HepG2 (cell line): ENCODE measurements around the gene KLHL17. TPM values are rescaled to one million over a fixed set of nuclear protein-coding genes. Genes with fewer than 3 reads are reported as not detected.

ENCODE experiments used
- ATAC-seq: fragments of 200-7000 bp; cut with Tn5 transposase; 3 replicates; pipeline ENCODE4 v1.9.1; 2020; ENCODE audit warnings: mild to moderate bottlenecking, moderate library complexity
- BruUV-seq: library from RNA; stranded (reverse); fragments of 400-500 nt; replicated peaks from 2 replicates; lab custom pipeline; 2021; lab: Mats Ljungman, UMichigan
- CTCF ChIA-PET: fragments of 300-600 bp; formaldehyde crosslinking; extraction: SDS; loops from one replicate; lab custom pipeline; 2021; ENCODE audit warnings: low total read pairs, inconsistent platforms, low intra/inter-chr PET ratio; lab: Yijun Ruan, JAX
- POLR2A ChIA-PET: fragments of 350-600 bp; sonication (Branson Sonifier 250); formaldehyde crosslinking; loops from one replicate; lab custom pipeline; 2020; ENCODE audit warnings: antibody characterized with exemption, inconsistent platforms; lab: Yijun Ruan, JAX
- DNase-seq: peaks from one replicate; pipeline ENCODE4 v3.0.0-alpha.2; 2015; ENCODE audit warnings: low spot score
- FAIRE-seq: peaks from 3 replicates; lab custom pipeline; 2011; peaks lifted over from hg19 to GRCh38; lab: Jason Lieb, UNC
- H2AFZ ChIP-seq: one replicate; pipeline ENCODE4 v1.6.1; 2011; ENCODE audit warnings: low read length, inconsistent platforms
- H3K27ac ChIP-seq: fragments of 300-600 bp; 3 replicates; pipeline ENCODE4 v1.8.0; 2011; ENCODE audit warnings: mixed run types, mild to moderate bottlenecking, mixed read lengths, low read length, inconsistent platforms; ENCODE audit not compliant: insufficient read depth; ENCODE audit errors: extremely low read length
- H3K27me3 ChIP-seq, 2 experiments: fragments of 200-600 bp in 1 of 2; 2 replicates in 1 of 2; 3 replicates in 1 of 2; pipeline versions ENCODE4 v1.6.0 to v1.8.0; 2011; ENCODE audit warnings: low read length in 2 of 2, mild to moderate bottlenecking in 2 of 2, moderate library complexity in 2 of 2, inconsistent platforms in 1 of 2; ENCODE audit not compliant: insufficient read depth in 2 of 2, control insufficient read depth in 1 of 2
- H3K36me3 ChIP-seq, 2 experiments: fragments of 200-600 bp in 1 of 2; replicated peaks in 1 of 2; 2 replicates in 1 of 2; 3 replicates in 1 of 2; pipeline versions ENCODE4 v1.5.1 to v1.8.0; 2011; ENCODE audit warnings: low read length in 2 of 2, inconsistent platforms in 1 of 2; ENCODE audit not compliant: insufficient read depth in 2 of 2, control insufficient read depth in 1 of 2
- H3K4me1 ChIP-seq: 2 replicates; pipeline ENCODE4 v1.5.1; 2012; ENCODE audit warnings: low read length, inconsistent platforms; ENCODE audit not compliant: insufficient read depth
- H3K4me2 ChIP-seq: 2 replicates; pipeline ENCODE4 v1.6.0; 2011; ENCODE audit warnings: low read depth, low read length, inconsistent platforms
- H3K4me3 ChIP-seq, 3 experiments: fragments of 200-600 bp in 1 of 3; sonication (generic), shearing (Covaris generic) in 1 of 3; replicated peaks in 1 of 3; 2 replicates each; pipeline ENCODE4 v1.5.1; 2011 to 2016; ENCODE audit warnings: low read length in 3 of 3, inconsistent platforms in 2 of 3, low read depth in 2 of 3, mild to moderate bottlenecking in 2 of 3, control low read depth in 1 of 3, mixed read lengths in 1 of 3; ENCODE audit not compliant: insufficient read depth in 1 of 3
- H3K79me2 ChIP-seq: one replicate; pipeline ENCODE4 v1.6.1; 2011; ENCODE audit warnings: low read length, inconsistent platforms; ENCODE audit not compliant: insufficient read depth
- H3K9ac ChIP-seq: 2 replicates; pipeline ENCODE4 v1.6.0; 2011; ENCODE audit warnings: mild to moderate bottlenecking, low read depth, low read length, inconsistent platforms; ENCODE audit not compliant: insufficient read depth
- H3K9me3 ChIP-seq: 2 replicates; pipeline ENCODE4 v1.5.1; 2012; ENCODE audit warnings: mild to moderate bottlenecking, low read length
- H4K20me1 ChIP-seq: 2 replicates; pipeline ENCODE4 v1.6.0; 2011; ENCODE audit warnings: inconsistent platforms, mild to moderate bottlenecking, low read length, moderate library complexity; ENCODE audit not compliant: insufficient read depth
- CTCF ChIP-seq: sonication (generic); formaldehyde crosslinking; IDR thresholded peaks from 2 replicates; pipeline ENCODE4 v1.5.0; 2020; ENCODE audit warnings: mild to moderate bottlenecking, missing genetic modification reagents, moderate library complexity
- EZH2 ChIP-seq: conservative IDR thresholded peaks from 2 replicates; pipeline ENCODE4 v1.6.1; 2012; ENCODE audit warnings: mild to moderate bottlenecking, low read depth, low read length, moderate library complexity
- GABPB1 ChIP-seq: IDR thresholded peaks from 2 replicates; pipeline ENCODE4 v1.6.1; 2016; ENCODE audit warnings: mild to moderate bottlenecking, missing genetic modification reagents, moderate library complexity, missing compliant biosample characterization
- NRL ChIP-seq: sonication (generic); formaldehyde crosslinking; IDR thresholded peaks from 2 replicates; pipeline ENCODE4 v1.5.0; 2020; ENCODE audit warnings: missing genetic modification reagents, mild to moderate bottlenecking, moderate library complexity, borderline replicate concordance
- STAG1 ChIP-seq: sonication (generic); formaldehyde crosslinking; IDR thresholded peaks from 2 replicates; pipeline ENCODE4 v1.4.0; 2020; ENCODE audit warnings: missing genetic modification reagents
- ZBTB7B ChIP-seq: sonication (generic); formaldehyde crosslinking; IDR thresholded peaks from 2 replicates; pipeline ENCODE4 v1.4.0; 2020; ENCODE audit warnings: missing genetic modification reagents
- ZFX ChIP-seq: sonication (generic); formaldehyde crosslinking; IDR thresholded peaks from 2 replicates; pipeline ENCODE4 v1.4.0; 2020; ENCODE audit warnings: mild to moderate bottlenecking, low read depth, missing genetic modification reagents, moderate library complexity
- ZNF737 ChIP-seq: sonication (generic); formaldehyde crosslinking; IDR thresholded peaks from 2 replicates; pipeline ENCODE4 v1.5.0; 2020; ENCODE audit warnings: missing genetic modification reagents, mild to moderate bottlenecking, borderline replicate concordance
- ZNF768 ChIP-seq: sonication (generic); formaldehyde crosslinking; IDR thresholded peaks from 2 replicates; pipeline ENCODE4 v1.4.0; 2020; ENCODE audit warnings: missing genetic modification reagents
- WGBS: methylation state at CpG from one replicate; pipeline ENCODE4 v1.1.6; 2017; ENCODE audit warnings: low lambda C conversion rate; 5-methylcytosine and 5-hydroxymethylcytosine counted together
- in situ Hi-C: cut with HindIII; loops from 2 replicates; pipeline ENCODE4 v1.10.0; 2017; ENCODE audit warnings: low pct_unique_long_range_greater_than_20kb; ENCODE audit not compliant: extremely low pct_ligation_motif_present
- intact Hi-C: fragments of 100-400 bp; cut with micrococcal nuclease; formaldehyde crosslinking; loops from one replicate; pipeline ENCODE4 v1.10.0; 2022; ENCODE audit not compliant: unreplicated experiment
- polyA plus RNA-seq, 8 experiments: library from polyadenylated mRNA; depleted of rRNA in 3 of 8; stranded (reverse) in 7 of 8; unstranded in 1 of 8; fragments of >200 nt; fragmentation: Illumina TruSeq in 4 of 8; extraction: Trizol in 4 of 8; gene quantifications; 2 replicates each; pipeline versions ENCODE4 v1.2.1 to v1.2.3, GENCODE V29; 2011 to 2016; ENCODE audit warnings: low read depth in 4 of 8, missing spikeins in 1 of 8, mixed read lengths in 1 of 8; ENCODE audit not compliant: insufficient read depth in 1 of 8
- total RNA-seq, 5 experiments: library from RNA; depleted of rRNA; stranded (reverse); fragments of >200 nt; fragmentation: Illumina TruSeq; extraction: Trizol; gene quantifications; 2 replicates each; pipeline ENCODE4 v1.2.3, GENCODE V29; 2016; ENCODE audit warnings: low read depth in 1 of 5
- TF ChIP-seq, protein P1 (sequence below): sonication (generic); IDR thresholded peaks from 2 replicates; pipeline ENCODE4 v1.6.1; 2016; ENCODE audit warnings: low read depth, borderline replicate concordance

KLHL17 gene
- total and polyA plus RNA-seq, 2 of the 13 experiments (the other 11 are each of a cell fraction or from before 2014, with no cell fraction given), result 9.3 to 24.7 TPM

GRCh38 chr1:919271-919872, 41.0 kb upstream of the KLHL17 start:
- peak; percentile 38; the same call in 1 of the 2 replicates for TF ChIP-seq STAG1 (CRISPR knock-in tag)
- no peak for TF ChIP-seq ZNF737 (CRISPR knock-in tag)
- TF ChIP-seq ZFX, result peak; percentile 56
- peak; percentile 60; the same call in 1 of the 2 replicates for TF ChIP-seq ZBTB7B (CRISPR knock-in tag)
- TF ChIP-seq GABPB1 (CRISPR knock-in tag), result 0 out of 2 replicates have a peak, but pooled peaks have one; percentile 14
- peak; percentile 62 for TF ChIP-seq CTCF (CRISPR knock-in tag)
- no peaks in the 10 kb centered on the region for H3K79me2 ChIP-seq
- CTCF ChIA-PET, result no interaction called here
- in situ Hi-C loops (no loop called here), intact Hi-C loops (no loop called here)
- 20% methylated on average over 2 of the region's 29 CpGs for WGBS
- no peak for FAIRE-seq
- no peak overlapping the region for H2AFZ ChIP-seq
- H3K4me1 ChIP-seq, result peaks cover 43% of the 10 kb centered on the region
- DNase-seq, result no peak
- H3K4me3 ChIP-seq, result no peak overlapping the region
- peaks cover 6% of the 10 kb centered on the region; the same call in 1 of the 2 replicates for H4K20me1 ChIP-seq
- no peak overlapping the region for H3K27ac ChIP-seq
- ATAC-seq, result peak; percentile 48
- no peaks in the 10 kb centered on the region for H3K36me3 ChIP-seq
- H3K9ac ChIP-seq, result no peak overlapping the region
- BruUV-seq, result no TSS peak
- no peaks in the 10 kb centered on the region for H3K9me3 ChIP-seq
- H3K4me2 ChIP-seq, result no peak overlapping the region
- H3K27me3 ChIP-seq, result peaks cover 49 to 89% of the 10 kb centered on the region in 2 experiments
- POLR2A ChIA-PET, result no interaction called here

- WGBS, result 0% methylated on average over 5 of the region's 23 CpGs
- H3K4me3 ChIP-seq, result no peak overlapping the region
- POLR2A ChIA-PET, result no interaction called here
These were observed 40.4 kb upstream of the KLHL17 start for GRCh38 chr1:920010-920409.

More at GRCh38 chr1:920010-920409, 40.4 kb upstream of the KLHL17 start:
- FAIRE-seq, result no peak
- DNase-seq, result no peak
- no peak overlapping the region for H3K4me2 ChIP-seq
- intact Hi-C loops (no loop called here), in situ Hi-C loops (no loop called here)
- no TSS peak for BruUV-seq
- no peak overlapping the region for H3K27ac ChIP-seq
- ATAC-seq, result no peak
- H3K9me3 ChIP-seq, result no peaks in the 10 kb centered on the region
- CTCF ChIA-PET, result no interaction called here
- peaks cover 6% of the 10 kb centered on the region; the same call in 1 of the 2 replicates for H4K20me1 ChIP-seq
- TF ChIP-seq, protein P1, sequence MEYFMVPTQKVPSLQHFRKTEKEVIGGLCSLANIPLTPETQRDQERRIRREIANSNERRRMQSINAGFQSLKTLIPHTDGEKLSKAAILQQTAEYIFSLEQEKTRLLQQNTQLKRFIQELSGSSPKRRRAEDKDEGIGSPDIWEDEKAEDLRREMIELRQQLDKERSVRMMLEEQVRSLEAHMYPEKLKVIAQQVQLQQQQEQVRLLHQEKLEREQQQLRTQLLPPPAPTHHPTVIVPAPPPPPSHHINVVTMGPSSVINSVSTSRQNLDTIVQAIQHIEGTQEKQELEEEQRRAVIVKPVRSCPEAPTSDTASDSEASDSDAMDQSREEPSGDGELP, result no peak
- TF ChIP-seq ZNF768 (CRISPR knock-in tag) (peak; percentile 9; the same call in 1 of the 2 replicates), EZH2 (0 out of 2 replicates have a peak, but pooled peaks have one; percentile 41), NRL (CRISPR knock-in tag) (no peak), ZFX (0 out of 2 replicates have a peak, but pooled peaks have one; percentile 3)
- H3K27me3 ChIP-seq, result peaks cover 47 to 90% of the 10 kb centered on the region in 2 experiments
- peaks cover 43% of the 10 kb centered on the region for H3K4me1 ChIP-seq
- no peaks in the 10 kb centered on the region for H3K79me2 ChIP-seq
- no peak overlapping the region for H2AFZ ChIP-seq
- H3K9ac ChIP-seq, result no peak overlapping the region
- H3K36me3 ChIP-seq, result no peaks in the 10 kb centered on the region
